HepG2 (cell line): ENCODE results near the gene ABCC1. TPM values are rescaled to one million over a fixed set of nuclear protein-coding genes. Genes with fewer than 3 reads are reported as not detected.

Source experiments
- ATAC-seq: fragments of 200-7000 bp; cut with Tn5 transposase; 3 replicates; pipeline ENCODE4 v1.9.1; 2020; ENCODE audit warnings: mild to moderate bottlenecking, moderate library complexity
- BruUV-seq: library from RNA; stranded (reverse); fragments of 400-500 nt; replicated peaks from 2 replicates; lab custom pipeline; 2021; lab: Mats Ljungman, UMichigan
- CTCF ChIA-PET: fragments of 300-600 bp; formaldehyde crosslinking; extraction: SDS; loops from one replicate; lab custom pipeline; 2021; ENCODE audit warnings: low total read pairs, inconsistent platforms, low intra/inter-chr PET ratio; lab: Yijun Ruan, JAX
- POLR2A ChIA-PET: fragments of 350-600 bp; sonication (Branson Sonifier 250); formaldehyde crosslinking; loops from one replicate; lab custom pipeline; 2020; ENCODE audit warnings: antibody characterized with exemption, inconsistent platforms; lab: Yijun Ruan, JAX
- DNase-seq: peaks from one replicate; pipeline ENCODE4 v3.0.0-alpha.2; 2015; ENCODE audit warnings: low spot score
- FAIRE-seq: peaks from 3 replicates; lab custom pipeline; 2011; peaks lifted over from hg19 to GRCh38; lab: Jason Lieb, UNC
- H2AFZ ChIP-seq: one replicate; pipeline ENCODE4 v1.6.1; 2011; ENCODE audit warnings: low read length, inconsistent platforms
- H3K27ac ChIP-seq: fragments of 300-600 bp; 3 replicates; pipeline ENCODE4 v1.8.0; 2011; ENCODE audit warnings: mixed run types, mild to moderate bottlenecking, mixed read lengths, low read length, inconsistent platforms; ENCODE audit not compliant: insufficient read depth; ENCODE audit errors: extremely low read length
- H3K27me3 ChIP-seq, 2 experiments: fragments of 200-600 bp in 1 of 2; 2 replicates in 1 of 2; 3 replicates in 1 of 2; pipeline versions ENCODE4 v1.6.0 to v1.8.0; 2011; ENCODE audit warnings: low read length in 2 of 2, mild to moderate bottlenecking in 2 of 2, moderate library complexity in 2 of 2, inconsistent platforms in 1 of 2; ENCODE audit not compliant: insufficient read depth in 2 of 2, control insufficient read depth in 1 of 2
- H3K36me3 ChIP-seq, 2 experiments: fragments of 200-600 bp in 1 of 2; replicated peaks in 1 of 2; 2 replicates in 1 of 2; 3 replicates in 1 of 2; pipeline versions ENCODE4 v1.5.1 to v1.8.0; 2011; ENCODE audit warnings: low read length in 2 of 2, inconsistent platforms in 1 of 2; ENCODE audit not compliant: insufficient read depth in 2 of 2, control insufficient read depth in 1 of 2
- H3K4me1 ChIP-seq: 2 replicates; pipeline ENCODE4 v1.5.1; 2012; ENCODE audit warnings: low read length, inconsistent platforms; ENCODE audit not compliant: insufficient read depth
- H3K4me2 ChIP-seq: 2 replicates; pipeline ENCODE4 v1.6.0; 2011; ENCODE audit warnings: low read depth, low read length, inconsistent platforms
- H3K4me3 ChIP-seq, 3 experiments: fragments of 200-600 bp in 1 of 3; sonication (generic), shearing (Covaris generic) in 1 of 3; replicated peaks in 1 of 3; 2 replicates each; pipeline ENCODE4 v1.5.1; 2011 to 2016; ENCODE audit warnings: low read length in 3 of 3, inconsistent platforms in 2 of 3, low read depth in 2 of 3, mild to moderate bottlenecking in 2 of 3, control low read depth in 1 of 3, mixed read lengths in 1 of 3; ENCODE audit not compliant: insufficient read depth in 1 of 3
- H3K79me2 ChIP-seq: one replicate; pipeline ENCODE4 v1.6.1; 2011; ENCODE audit warnings: low read length, inconsistent platforms; ENCODE audit not compliant: insufficient read depth
- H3K9ac ChIP-seq: 2 replicates; pipeline ENCODE4 v1.6.0; 2011; ENCODE audit warnings: mild to moderate bottlenecking, low read depth, low read length, inconsistent platforms; ENCODE audit not compliant: insufficient read depth
- H3K9me3 ChIP-seq: 2 replicates; pipeline ENCODE4 v1.5.1; 2012; ENCODE audit warnings: mild to moderate bottlenecking, low read length
- H4K20me1 ChIP-seq: 2 replicates; pipeline ENCODE4 v1.6.0; 2011; ENCODE audit warnings: inconsistent platforms, mild to moderate bottlenecking, low read length, moderate library complexity; ENCODE audit not compliant: insufficient read depth
- KDM1A ChIP-seq: IDR thresholded peaks from 2 replicates; pipeline ENCODE4 v1.6.1; 2016; ENCODE audit warnings: missing compliant biosample characterization
- KLF11 ChIP-seq: IDR thresholded peaks from 2 replicates; pipeline ENCODE4 v1.6.1; 2016; ENCODE audit warnings: missing compliant biosample characterization
- SP1 ChIP-seq, 2 experiments: fragments of 450-650 bp in 1 of 2; sonication (generic) in 1 of 2; formaldehyde crosslinking in 1 of 2; IDR thresholded peaks; 2 replicates each; pipeline versions ENCODE4 v1.4.0 to v1.6.1; 2016 to 2020; ENCODE audit warnings: missing genetic modification reagents in 1 of 2
- ZFP91 ChIP-seq: sonication (generic); formaldehyde crosslinking; IDR thresholded peaks from 2 replicates; pipeline ENCODE4 v1.9.0; 2022; ENCODE audit warnings: missing genetic modification reagents, mild to moderate bottlenecking, borderline replicate concordance
- ZMYM3 ChIP-seq: sonication (generic); formaldehyde crosslinking; IDR thresholded peaks from 2 replicates; pipeline ENCODE4 v1.5.1; 2020; ENCODE audit warnings: mild to moderate bottlenecking, missing genetic modification reagents
- ZNF362 ChIP-seq: sonication (generic); formaldehyde crosslinking; IDR thresholded peaks from 2 replicates; pipeline ENCODE4 v1.4.0; 2020; ENCODE audit warnings: missing genetic modification reagents, mild to moderate bottlenecking, borderline replicate concordance
- ZNF572 ChIP-seq: sonication (generic); formaldehyde crosslinking; IDR thresholded peaks from 2 replicates; pipeline ENCODE4 v1.5.1; 2020; ENCODE audit warnings: mild to moderate bottlenecking, missing genetic modification reagents
- ZNF576 ChIP-seq: sonication (generic); formaldehyde crosslinking; IDR thresholded peaks from 2 replicates; pipeline ENCODE4 v1.4.0; 2020; ENCODE audit warnings: mild to moderate bottlenecking, missing genetic modification reagents
- ZNF589 ChIP-seq: sonication (generic); formaldehyde crosslinking; conservative IDR thresholded peaks from 2 replicates; pipeline ENCODE4 v1.8.0; 2022; ENCODE audit warnings: mild to moderate bottlenecking, moderate library complexity, missing genetic modification reagents
- ZNF629 ChIP-seq: sonication (generic); formaldehyde crosslinking; conservative IDR thresholded peaks from 2 replicates; pipeline ENCODE4 v1.5.0; 2020; ENCODE audit warnings: missing genetic modification reagents
- ZNF660 ChIP-seq: sonication (generic); formaldehyde crosslinking; IDR thresholded peaks from 2 replicates; pipeline ENCODE4 v1.5.1; 2020; ENCODE audit warnings: mild to moderate bottlenecking, low read depth, missing genetic modification reagents, borderline replicate concordance
- WGBS: methylation state at CpG from one replicate; pipeline ENCODE4 v1.1.6; 2017; ENCODE audit warnings: low lambda C conversion rate; 5-methylcytosine and 5-hydroxymethylcytosine counted together
- in situ Hi-C: cut with HindIII; loops from 2 replicates; pipeline ENCODE4 v1.10.0; 2017; ENCODE audit warnings: low pct_unique_long_range_greater_than_20kb; ENCODE audit not compliant: extremely low pct_ligation_motif_present
- intact Hi-C: fragments of 100-400 bp; cut with micrococcal nuclease; formaldehyde crosslinking; loops from one replicate; pipeline ENCODE4 v1.10.0; 2022; ENCODE audit not compliant: unreplicated experiment
- polyA plus RNA-seq, 8 experiments: library from polyadenylated mRNA; depleted of rRNA in 3 of 8; stranded (reverse) in 7 of 8; unstranded in 1 of 8; fragments of >200 nt; fragmentation: Illumina TruSeq in 4 of 8; extraction: Trizol in 4 of 8; gene quantifications; 2 replicates each; pipeline versions ENCODE4 v1.2.1 to v1.2.3, GENCODE V29; 2011 to 2016; ENCODE audit warnings: low read depth in 4 of 8, missing spikeins in 1 of 8, mixed read lengths in 1 of 8; ENCODE audit not compliant: insufficient read depth in 1 of 8
- total RNA-seq, 5 experiments: library from RNA; depleted of rRNA; stranded (reverse); fragments of >200 nt; fragmentation: Illumina TruSeq; extraction: Trizol; gene quantifications; 2 replicates each; pipeline ENCODE4 v1.2.3, GENCODE V29; 2016; ENCODE audit warnings: low read depth in 1 of 5

Gene ABCC1
- total and polyA plus RNA-seq, 2 of the 13 experiments (the other 11 are each of a cell fraction or from before 2014, with no cell fraction given) = 13.0 to 30.6 TPM

GRCh38 chr16:16027728-16028310, 78.4 kb downstream of the ABCC1 start:
- POLR2A ChIA-PET = no interaction called here
- Histone ChIP-seq H3K9ac (no peak overlapping the region), H3K4me1 (peaks cover 7% of the 10 kb centered on the region), H3K27me3 (no peaks in the 10 kb centered on the region), H3K36me3 (peaks cover 11 to 34% of the 10 kb centered on the region in 2 experiments; a peak in 4 of 5 replicates), H3K9me3 (no peaks in the 10 kb centered on the region), H4K20me1 (no peaks in the 10 kb centered on the region), H3K79me2 (no peaks in the 10 kb centered on the region), H3K4me3 (no peak overlapping the region), H3K27ac (no peak overlapping the region), H2AFZ (no peak overlapping the region), H3K4me2 (no peak overlapping the region)
- no TSS peak for BruUV-seq
- DNase-seq = no peak
- CTCF ChIA-PET = no interaction called here
- FAIRE-seq = no peak
- TF ChIP-seq ZNF589 (no peak), ZNF576 (CRISPR knock-in tag) (no peak), ZNF572 (CRISPR knock-in tag) (no peak), KLF11 (CRISPR knock-in tag) (no peak), ZNF660 (no peak), SP1 (IDR thresholded peaks at IDR 0.05) (no peak), SP1 (CRISPR knock-in tag; IDR thresholded peaks at IDR 0.05) (no peak)
- intact Hi-C loops = no loop called here
- 95% methylated on average over 11 of the region's 11 CpGs for WGBS
- in situ Hi-C loops = no loop called here
- ATAC-seq = no peak

DNA sequence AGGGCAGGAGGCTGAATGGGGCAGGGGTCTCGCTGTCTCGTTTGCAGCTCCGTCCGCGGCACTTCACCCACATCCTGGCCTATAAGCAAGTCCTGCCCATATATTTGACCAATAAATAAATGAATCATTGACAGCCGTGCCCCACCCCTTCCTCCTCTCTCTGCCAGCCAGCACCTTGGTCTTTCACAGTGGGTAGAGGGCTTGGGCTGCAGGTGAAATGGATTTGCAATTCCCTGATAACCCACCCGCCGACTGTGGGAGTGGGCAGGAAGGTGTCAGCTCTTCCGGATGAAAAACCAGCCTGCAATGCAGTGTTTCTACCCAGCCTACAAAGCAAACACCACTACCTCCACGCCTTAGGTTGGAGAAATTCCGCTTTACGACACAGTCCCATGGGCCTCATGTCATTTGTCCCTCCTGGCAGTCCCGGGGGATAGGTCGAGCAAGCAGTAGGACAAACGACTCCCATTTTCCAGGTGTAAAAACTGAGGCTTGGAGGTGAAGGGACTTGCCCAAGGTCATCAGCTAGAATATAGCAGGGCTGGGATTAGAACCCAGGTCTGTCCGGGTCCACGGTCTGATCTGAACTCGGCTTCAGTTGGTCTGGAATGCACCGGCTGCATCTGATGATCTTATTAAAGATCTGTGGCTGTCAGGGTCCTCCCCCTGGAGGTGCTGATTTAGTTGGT, 79.0 kb downstream of the ABCC1 start:
- H3K9me3 ChIP-seq = no peaks in the 10 kb centered on the region
- POLR2A ChIA-PET = interaction anchor here (1.2 kb wide), 1 partner anchor 140 kb away, joined by 6 read pairs; the partner anchor contains the start of gene CEP20
- FAIRE-seq (no peak), ATAC-seq (no peak), DNase-seq (no peak)
- peaks cover 15 to 40% of the 10 kb centered on the region in 2 experiments for H3K36me3 ChIP-seq
- no peaks in the 10 kb centered on the region for H4K20me1 ChIP-seq
- H3K27ac ChIP-seq = no peak overlapping the region
- in situ Hi-C loops (no loop called here), intact Hi-C loops (no loop called here)
- H3K4me2 ChIP-seq = no peak overlapping the region
- no peak overlapping the region for H3K4me3 ChIP-seq
- whole genome bisulfite sequencing = 92% methylated on average over 19 of the region's 19 CpGs
- no TSS peak for BruUV-seq
- CTCF ChIA-PET = no interaction called here
- no peak overlapping the region for H2AFZ ChIP-seq
- no peaks in the 10 kb centered on the region for H3K79me2 ChIP-seq
- peaks cover under 1% of the 10 kb centered on the region; the same call in 1 of the 2 replicates for H3K4me1 ChIP-seq
- no peak overlapping the region for H3K9ac ChIP-seq
- TF ChIP-seq ZNF629 (CRISPR knock-in tag) (peak; percentile 82), ZNF362 (CRISPR knock-in tag) (no peak), ZMYM3 (peak; percentile 32; the same call in 1 of the 2 replicates), ZFP91 (CRISPR knock-in tag) (0 out of 2 replicates have a peak, but pooled peaks have one; percentile 38), KDM1A (0 out of 2 replicates have a peak, but pooled peaks have one; percentile 25)
- TF ChIP-seq, all 625 proteins: peak for 4
- no peaks in the 10 kb centered on the region for H3K27me3 ChIP-seq
